Measurements from ENCODE around the gene KIF26B. TPM values are rescaled to one million over a fixed set of nuclear protein-coding genes. Genes with fewer than 3 reads are reported as not detected.
A peak's percentile ranks its signal among the peaks of the same experiment; 100 is the strongest.

KIF26B gene
- total RNA-seq, 4 donors from 2014 or later, result 3.6 to 7.0 (median 5.2) TPM

DNA sequence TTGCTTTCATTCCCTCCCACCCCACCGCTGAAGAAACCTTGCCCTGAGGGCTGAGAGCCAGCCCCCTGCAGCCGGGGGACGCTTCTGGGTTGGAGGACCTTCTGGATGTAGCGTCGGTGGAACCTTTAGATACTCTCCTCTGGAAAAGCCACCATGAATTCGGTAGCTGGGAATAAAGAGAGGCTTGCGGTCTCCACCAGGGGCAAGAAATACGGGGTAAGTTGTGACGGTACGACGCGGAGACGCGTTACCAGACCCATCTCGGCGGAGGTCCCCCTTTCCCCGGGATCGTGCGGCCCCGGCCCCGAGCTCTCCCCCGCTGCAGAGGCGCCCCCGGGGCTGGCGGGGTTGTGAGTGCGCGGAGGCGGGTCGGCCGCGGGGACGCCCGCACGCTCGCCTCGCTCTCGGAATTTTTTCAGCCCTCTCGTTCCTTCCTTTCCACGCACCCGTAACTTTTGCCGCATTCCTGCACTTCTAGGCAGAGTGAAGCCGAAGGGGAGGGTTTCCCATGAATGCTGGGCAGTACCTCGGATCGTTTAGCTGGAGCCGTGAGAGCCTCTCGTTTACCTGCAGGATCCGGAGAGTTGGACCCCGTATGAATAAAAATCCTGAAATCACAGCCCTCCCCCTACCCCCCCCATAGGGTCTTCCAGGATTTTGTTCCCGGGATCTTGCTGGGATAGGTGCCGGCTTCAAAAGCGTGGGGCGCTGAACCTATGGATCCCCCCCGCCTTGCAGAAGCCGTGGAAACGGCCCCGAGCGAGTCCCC is 671 bp downstream of the KIF26B start:
- no peak for DNase-seq (ENCODE audit: low spot score in 2 of 2)
- Histone ChIP-seq H3K27ac (no peak overlapping the region), H3K9me3 (no peaks in the 10 kb centered on the region), H3K4me1 (peaks cover 43% of the 10 kb centered on the region), H3K4me3 (peak overlapping the region; percentile 67), H3K27me3 (peaks cover 43% of the 10 kb centered on the region), H3K36me3 (no peaks in the 10 kb centered on the region)
- 2% methylated on average over 52 of the region's 57 CpGs for WGBS
- no peak for TF ChIP-seq POLR2AphosphoS5 (IDR thresholded peaks at IDR 0.05)
- no peak for TF ChIP-seq EP300 (IDR thresholded peaks at IDR 0.05)
- no peak for TF ChIP-seq POLR2A (IDR thresholded peaks at IDR 0.05)
- TF ChIP-seq, protein P1, sequence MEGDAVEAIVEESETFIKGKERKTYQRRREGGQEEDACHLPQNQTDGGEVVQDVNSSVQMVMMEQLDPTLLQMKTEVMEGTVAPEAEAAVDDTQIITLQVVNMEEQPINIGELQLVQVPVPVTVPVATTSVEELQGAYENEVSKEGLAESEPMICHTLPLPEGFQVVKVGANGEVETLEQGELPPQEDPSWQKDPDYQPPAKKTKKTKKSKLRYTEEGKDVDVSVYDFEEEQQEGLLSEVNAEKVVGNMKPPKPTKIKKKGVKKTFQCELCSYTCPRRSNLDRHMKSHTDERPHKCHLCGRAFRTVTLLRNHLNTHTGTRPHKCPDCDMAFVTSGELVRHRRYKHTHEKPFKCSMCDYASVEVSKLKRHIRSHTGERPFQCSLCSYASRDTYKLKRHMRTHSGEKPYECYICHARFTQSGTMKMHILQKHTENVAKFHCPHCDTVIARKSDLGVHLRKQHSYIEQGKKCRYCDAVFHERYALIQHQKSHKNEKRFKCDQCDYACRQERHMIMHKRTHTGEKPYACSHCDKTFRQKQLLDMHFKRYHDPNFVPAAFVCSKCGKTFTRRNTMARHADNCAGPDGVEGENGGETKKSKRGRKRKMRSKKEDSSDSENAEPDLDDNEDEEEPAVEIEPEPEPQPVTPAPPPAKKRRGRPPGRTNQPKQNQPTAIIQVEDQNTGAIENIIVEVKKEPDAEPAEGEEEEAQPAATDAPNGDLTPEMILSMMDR (IDR thresholded peaks at IDR 0.05), result no peak

DNA sequence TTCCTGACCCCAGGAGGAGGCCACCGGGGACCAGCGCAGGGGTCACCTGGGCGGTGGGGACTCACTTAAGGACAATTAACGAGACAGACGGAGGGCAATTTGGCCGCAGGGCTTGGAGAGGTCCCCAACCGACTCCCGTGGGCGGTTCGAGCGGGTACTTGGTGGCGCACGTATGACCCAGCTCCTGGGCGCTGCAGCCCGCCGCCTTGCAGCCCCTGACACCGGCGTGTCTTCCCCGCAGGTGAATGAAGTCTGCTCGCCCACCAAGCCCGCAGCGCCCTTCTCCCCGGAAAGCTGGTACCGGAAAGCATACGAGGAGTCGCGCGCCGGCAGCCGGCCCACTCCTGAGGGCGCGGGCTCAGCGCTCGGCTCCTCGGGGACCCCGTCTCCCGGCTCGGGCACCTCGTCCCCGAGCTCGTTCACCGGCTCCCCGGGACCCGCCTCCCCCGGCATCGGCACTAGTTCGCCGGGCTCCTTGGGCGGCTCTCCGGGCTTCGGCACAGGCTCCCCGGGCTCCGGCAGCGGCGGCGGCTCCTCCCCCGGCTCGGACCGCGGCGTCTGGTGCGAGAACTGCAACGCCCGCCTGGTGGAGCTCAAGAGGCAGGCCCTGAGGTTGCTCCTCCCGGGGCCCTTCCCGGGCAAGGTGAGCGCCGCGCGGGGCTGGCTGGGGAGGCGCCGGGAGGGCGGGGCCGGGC is 1.4 kb downstream of the KIF26B start:
- Histone ChIP-seq H3K27ac (no peak overlapping the region), H3K27me3 (peaks cover 42% of the 10 kb centered on the region), H3K4me3 (peak overlapping the region; percentile 67), H3K9me3 (no peaks in the 10 kb centered on the region), H3K4me1 (peaks cover 43% of the 10 kb centered on the region), H3K36me3 (no peaks in the 10 kb centered on the region)
- no peak for TF ChIP-seq POLR2A (IDR thresholded peaks at IDR 0.05)
- TF ChIP-seq, protein P1 (IDR thresholded peaks at IDR 0.05), result peak; percentile 32 to 89
- TF ChIP-seq EP300 (IDR thresholded peaks at IDR 0.05), result no peak
- no peak for TF ChIP-seq POLR2AphosphoS5 (IDR thresholded peaks at IDR 0.05)
- DNase-seq (ENCODE audit: low spot score in 2 of 2), result peak; percentile 86 to 89
- WGBS, result 1% methylated on average over 13 of the region's 74 CpGs

DNA sequence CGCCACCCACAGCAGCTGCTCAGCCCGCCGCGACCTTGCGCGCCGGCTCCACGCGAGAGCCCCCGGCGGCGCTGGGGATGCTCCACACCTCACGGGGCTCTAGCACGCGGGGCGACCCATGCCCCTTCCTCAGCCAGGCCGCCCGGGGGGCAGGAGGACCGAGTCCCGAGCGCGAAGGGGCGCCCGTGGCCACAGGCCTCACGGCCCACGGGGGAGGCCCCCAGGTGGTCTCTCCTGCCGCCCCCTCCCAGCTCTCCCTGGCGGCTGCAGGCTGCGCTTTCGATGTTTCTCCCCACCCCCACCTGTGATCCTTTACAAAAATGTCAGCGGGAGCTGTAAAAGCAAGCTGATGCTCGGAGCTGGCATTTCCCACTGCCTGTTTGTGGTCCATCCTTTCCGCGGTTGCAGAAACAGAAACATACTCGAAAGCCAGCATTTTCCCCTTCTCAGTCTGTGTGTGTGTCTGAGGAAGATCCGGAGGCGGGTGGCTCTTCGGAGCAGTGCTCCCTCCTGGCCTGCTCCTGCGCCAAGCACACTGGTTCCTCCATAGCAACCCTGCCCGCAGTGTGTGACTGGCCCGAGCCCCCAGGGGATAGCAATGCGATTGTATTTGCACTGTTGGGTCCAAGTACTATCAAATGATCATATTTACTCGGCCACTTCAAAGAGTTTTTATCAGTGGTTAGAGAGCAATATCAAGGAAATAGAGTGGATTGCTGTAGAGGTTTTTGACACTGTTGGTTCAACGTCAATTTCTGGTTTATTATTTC is 2.1 kb downstream of the KIF26B start:
- DNase-seq (ENCODE audit: low spot score in 2 of 2), result no peak
- Histone ChIP-seq H3K4me3 (peak overlapping the region; percentile 67), H3K27ac (no peak overlapping the region), H3K36me3 (no peaks in the 10 kb centered on the region), H3K9me3 (no peaks in the 10 kb centered on the region), H3K27me3 (peaks cover 35% of the 10 kb centered on the region), H3K4me1 (peaks cover 43% of the 10 kb centered on the region)
- whole genome bisulfite sequencing, result 17% methylated on average over 5 of the region's 44 CpGs
- TF ChIP-seq, protein P1 (IDR thresholded peaks at IDR 0.05), result no peak
- TF ChIP-seq POLR2AphosphoS5 (IDR thresholded peaks at IDR 0.05), result no peak
- no peak for TF ChIP-seq POLR2A (IDR thresholded peaks at IDR 0.05)
- TF ChIP-seq EP300 (IDR thresholded peaks at IDR 0.05), result no peak

DNA sequence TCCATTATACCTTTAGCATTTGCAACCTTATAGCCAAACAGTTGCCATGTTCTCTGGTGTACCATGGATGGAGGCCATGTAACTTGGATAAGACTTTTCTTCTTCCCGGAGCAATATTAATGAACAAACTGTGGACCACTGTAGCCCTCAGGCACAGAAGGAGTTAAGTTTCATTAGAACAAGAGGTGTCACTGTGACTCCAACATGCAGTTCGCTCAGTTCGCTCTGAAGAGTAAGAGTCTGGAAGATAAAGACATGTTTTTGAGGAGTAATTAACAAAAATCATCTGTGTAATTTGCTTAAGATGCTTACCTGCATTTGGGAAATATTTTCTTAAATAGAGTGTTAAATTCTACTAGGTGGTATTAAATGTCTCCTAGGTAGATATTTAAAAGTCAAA is 4.1 kb downstream of the KIF26B start:
- WGBS, result 89% methylated on average over 3 of the region's 3 CpGs

More for the DNA sequence above, 4.1 kb downstream of the KIF26B start:
- Histone ChIP-seq H3K4me1 (peaks cover 34% of the 10 kb centered on the region), H3K27ac (no peak overlapping the region), H3K36me3 (no peaks in the 10 kb centered on the region), H3K9me3 (no peaks in the 10 kb centered on the region), H3K4me3 (no peak overlapping the region), H3K27me3 (peaks cover 30% of the 10 kb centered on the region)
- no peak for DNase-seq (ENCODE audit: low spot score in 2 of 2)
- TF ChIP-seq POLR2AphosphoS5 (IDR thresholded peaks at IDR 0.05) (no peak), POLR2A (IDR thresholded peaks at IDR 0.05) (no peak), EP300 (IDR thresholded peaks at IDR 0.05) (no peak)
- TF ChIP-seq, protein P1 (IDR thresholded peaks at IDR 0.05), result no peak

All from suprapubic skin (tissue), 4 donors.